GM18502 (cell line): Measurements from ENCODE around the gene USF3.

ENCODE experiments used
- ATAC-seq: cut with Tn5 transposase; IDR thresholded peaks from one replicate; pipeline ENCODE4 v1.9.1; 2021; ENCODE audit warnings: mild to moderate bottlenecking; ENCODE audit not compliant: unreplicated experiment, poor library complexity

Gene USF3

GRCh38 chr3:113707835-113708234 is 11.4 kb upstream of the USF3 start:
- no peak for ATAC-seq

- no peak for ATAC-seq
Measured at GRCh38 chr3:113698956-113699355, 2.5 kb upstream of the USF3 start.

DNA sequence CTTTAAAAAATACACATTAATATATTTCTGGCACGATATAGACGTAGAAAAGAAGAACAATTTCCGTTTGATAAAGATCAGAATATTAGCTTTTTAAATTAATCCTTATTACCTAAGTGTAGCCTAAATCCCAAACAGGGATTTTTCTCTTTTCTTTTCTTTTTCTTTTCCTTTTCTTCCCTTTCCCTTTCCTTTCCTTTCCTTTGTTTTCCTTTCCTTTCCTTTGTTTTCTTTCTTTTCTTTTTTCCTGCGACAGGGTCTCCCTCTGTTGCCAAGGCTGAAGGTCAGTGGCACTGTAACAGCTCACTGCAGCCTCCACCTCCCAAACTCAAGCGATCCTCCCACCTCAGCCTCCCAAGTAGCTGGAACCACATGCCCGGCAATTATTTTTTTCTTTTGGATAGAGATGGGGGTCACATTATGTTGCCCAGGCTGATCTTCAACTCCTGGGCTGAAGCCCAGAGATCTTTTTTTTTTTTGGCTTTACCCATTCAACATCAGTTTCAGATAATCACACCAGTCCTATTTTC is 1.8 kb upstream of the USF3 start:
- ATAC-seq, result no peak

DNA sequence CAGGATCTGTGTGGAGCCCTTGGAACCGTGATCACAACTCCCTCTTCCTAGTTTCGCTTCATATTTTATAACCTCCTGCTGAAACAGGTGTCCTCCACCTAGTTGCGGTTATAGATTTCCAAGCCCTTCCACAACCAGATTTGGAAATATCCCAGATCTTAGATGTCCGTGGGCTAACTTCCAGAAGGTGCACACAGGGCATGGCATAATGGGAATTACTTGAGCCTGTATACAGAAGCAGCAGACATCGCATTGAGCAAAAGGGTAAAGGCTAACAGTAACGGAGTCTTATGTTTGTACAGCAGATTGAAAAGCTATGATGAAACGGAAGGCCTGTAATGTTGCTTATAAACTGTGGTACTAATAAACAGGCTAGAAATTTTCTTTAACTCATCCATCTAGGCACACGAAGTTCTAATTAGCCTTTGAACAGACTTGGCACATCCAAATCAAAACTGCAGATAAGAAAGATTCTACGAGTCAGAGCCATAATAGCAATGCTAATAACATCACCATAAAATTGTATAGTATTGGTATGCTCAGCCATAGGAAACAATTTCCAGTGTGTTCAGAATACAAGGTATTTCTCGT is 1.2 kb upstream of the USF3 start:
- no peak for ATAC-seq

DNA sequence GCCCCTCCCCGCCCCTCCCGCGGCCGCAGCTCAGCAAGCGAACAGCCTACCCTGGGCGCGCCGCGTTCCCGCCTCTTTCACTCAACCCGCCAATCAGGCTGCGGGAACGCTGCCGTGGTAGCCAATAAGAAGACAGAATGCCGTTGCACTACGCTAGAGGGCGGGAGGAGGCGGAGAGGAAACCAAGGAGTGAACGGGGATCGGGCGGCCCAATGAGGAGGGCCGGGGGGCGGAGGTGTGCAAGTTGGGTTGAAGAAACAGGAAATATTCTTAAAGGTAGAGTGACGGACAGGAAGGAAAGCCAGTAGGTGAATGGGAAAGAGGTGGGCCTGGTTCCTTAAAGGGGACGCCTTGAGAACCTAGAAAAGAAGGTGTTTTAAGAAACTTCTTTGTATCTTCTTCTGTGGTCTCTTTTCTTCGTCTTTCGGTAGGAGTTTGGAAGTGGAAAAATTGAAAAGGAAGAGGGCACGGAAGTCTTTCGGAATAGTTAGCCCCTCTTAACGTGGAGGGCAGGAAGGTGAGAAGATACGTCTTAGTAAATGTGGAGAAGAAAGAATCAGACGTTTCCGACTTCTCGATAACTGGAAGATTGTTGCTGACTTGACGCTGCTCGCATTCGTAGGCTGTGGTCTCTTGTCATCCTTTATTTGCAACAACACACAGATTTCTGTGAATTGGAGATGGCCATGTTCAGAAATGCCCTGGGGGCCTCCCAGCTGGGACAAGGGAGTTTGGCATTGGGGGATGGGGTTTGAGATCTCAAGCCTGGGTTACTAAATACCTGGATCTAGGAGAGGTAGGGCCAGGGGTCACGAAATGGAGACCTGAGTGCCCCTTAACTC is 437 bp upstream of the USF3 start:
- peak; percentile 93 for ATAC-seq

GRCh38 chr3:113695431-113695785 is 1.0 kb downstream of the USF3 start:
- ATAC-seq, result no peak

- ATAC-seq, result no peak
Measured at GRCh38 chr3:113690482-113690881, 6.0 kb downstream of the USF3 start.

GRCh38 chr3:113685956-113686721 is 10.3 kb downstream of the USF3 start:
- ATAC-seq, result no peak

- no peak for ATAC-seq
Measured at GRCh38 chr3:113685124-113685523, 11.3 kb downstream of the USF3 start.

DNA sequence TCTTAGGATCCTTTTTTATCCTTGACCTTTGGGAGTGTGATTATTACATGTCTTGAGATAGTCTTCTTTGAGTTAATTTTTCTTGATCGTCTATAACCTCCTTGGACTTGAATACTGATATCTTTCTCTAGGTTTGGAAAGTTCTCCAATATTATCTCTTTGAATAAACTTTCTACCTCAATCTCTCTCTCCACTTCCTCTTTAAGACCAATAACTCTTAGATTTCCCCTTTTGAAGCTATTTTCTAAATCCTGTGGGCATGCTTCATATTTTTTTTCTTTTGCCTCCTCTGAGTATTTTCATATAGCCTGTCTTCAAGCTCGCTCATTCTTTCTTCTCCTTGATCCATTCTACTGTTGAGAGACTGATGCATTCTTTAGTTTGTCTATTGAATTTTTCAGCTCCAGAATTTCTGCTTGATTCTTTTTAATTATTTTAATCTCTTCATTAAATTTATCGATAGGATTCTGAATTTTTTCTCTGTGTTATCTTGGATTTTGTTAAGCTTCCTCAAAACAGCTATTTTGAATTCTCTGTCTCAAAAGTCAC is 12.1 kb downstream of the USF3 start:
- ATAC-seq, result no peak

- no peak for ATAC-seq
Measured at GRCh38 chr3:113678773-113679172, 17.7 kb downstream of the USF3 start.

DNA sequence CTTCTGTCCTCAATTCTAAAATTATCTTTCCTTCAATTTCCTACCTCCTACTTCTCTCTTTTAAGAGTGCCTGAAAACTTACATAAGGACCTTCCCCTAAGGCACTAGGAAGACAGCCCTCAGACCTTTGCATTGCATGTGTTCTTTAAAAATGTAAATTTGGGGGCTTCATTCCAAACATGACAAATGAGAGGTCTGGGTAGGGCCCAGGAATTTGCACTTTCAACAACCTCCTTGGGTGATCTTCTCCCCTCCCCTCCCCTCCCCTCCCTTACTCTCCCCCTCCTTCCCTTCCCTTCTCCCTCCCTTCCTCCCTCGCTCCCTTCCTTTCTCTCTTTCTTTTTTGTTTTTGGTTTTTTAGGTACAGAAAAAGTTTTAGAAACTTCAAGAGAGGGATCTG is 18.7 kb downstream of the USF3 start:
- no peak for ATAC-seq

DNA sequence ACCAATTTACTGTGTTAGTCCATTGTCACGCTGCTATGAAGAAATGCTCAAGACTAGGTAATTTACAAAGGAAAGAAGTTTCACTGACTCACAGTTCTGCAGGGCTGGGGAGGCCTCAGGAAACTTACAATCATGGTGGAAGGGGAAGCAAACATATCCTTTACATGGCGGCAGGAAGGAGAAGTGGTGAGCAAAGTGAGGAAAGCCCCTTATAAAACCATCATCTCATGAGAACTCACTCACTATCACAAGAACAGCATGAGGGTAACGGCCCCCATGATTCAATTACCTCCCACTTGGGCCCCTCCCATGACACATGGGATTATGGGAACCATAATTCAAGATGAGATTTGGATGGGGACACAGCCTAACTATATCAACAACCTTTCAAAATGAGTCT is 20.2 kb downstream of the USF3 start:
- ATAC-seq, result no peak

DNA sequence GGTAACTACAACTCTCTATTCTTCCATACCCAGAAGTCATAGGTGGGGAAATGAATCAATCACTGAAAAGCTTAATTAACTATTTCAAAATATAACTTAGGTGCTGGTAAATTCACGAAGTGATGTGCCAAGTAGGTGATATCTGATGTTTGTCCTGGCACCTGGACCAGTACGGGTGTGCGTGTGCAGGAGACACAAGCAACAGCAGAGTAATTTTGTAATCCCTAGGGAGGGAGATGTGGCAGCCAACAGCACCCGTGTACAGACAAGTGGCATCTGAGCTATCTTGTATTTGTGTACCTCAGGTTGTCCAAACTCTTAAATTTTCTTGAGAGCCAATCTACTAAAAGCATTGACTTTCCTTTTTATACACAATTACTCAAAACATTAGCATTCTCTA is 22.8 kb downstream of the USF3 start:
- ATAC-seq, result no peak

- no peak for ATAC-seq
Measured at GRCh38 chr3:113668015-113668414, 28.4 kb downstream of the USF3 start.

DNA sequence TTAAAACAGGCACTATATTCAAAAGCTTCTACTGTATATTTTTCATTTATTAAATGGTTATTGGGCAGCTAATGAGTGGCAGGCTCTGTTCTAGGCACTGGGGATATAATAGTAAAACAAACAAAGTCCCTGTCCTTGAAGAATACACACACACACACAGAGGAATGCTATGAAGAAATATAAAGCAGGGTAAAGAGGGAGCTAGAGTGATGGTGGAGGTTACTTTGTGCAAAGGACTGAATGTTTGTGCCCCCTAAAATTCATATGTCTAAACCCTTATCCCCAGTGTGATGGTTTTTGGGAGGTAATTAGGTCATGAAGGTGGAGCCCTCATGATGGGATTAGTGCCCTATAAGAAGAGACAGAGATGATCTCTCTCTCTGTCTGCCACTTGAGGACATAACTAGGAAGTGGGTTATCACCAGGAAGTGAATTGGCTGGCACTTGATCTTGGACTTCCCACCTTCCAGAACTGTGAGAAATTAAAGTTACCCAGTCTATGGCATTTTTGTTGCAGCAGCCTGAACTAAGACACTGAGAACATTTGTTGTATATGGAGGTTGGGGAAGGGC is 31.8 kb downstream of the USF3 start:
- no peak for ATAC-seq

DNA sequence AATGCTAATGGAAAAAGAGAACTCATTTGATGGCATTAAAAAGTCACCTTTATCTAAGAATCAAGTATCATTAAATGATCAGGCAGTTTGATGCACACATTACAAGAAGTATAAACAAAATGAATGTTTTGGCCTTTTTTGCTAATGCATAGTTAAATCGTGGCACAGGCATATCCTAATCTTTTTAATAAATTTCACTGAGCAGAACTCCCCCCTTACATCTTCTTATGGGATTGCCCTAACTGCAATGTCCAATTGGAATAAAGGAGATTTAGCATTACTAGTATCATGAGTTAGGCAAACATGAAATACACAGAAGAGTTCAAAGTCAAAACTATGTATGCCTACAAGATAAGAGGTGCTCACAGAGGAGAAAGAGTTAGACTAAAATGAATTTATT is 32.7 kb downstream of the USF3 start:
- ATAC-seq, result no peak

GRCh38 chr3:113663324-113663750 is 33.1 kb downstream of the USF3 start:
- ATAC-seq, result no peak

GRCh38 chr3:113662824-113663223 is 33.6 kb downstream of the USF3 start:
- no peak for ATAC-seq

GRCh38 chr3:113660896-113661295 is 35.5 kb downstream of the USF3 start:
- no peak for ATAC-seq
